ENCODE measurements around the gene CYP27C1.

CYP27C1 gene, protein sequence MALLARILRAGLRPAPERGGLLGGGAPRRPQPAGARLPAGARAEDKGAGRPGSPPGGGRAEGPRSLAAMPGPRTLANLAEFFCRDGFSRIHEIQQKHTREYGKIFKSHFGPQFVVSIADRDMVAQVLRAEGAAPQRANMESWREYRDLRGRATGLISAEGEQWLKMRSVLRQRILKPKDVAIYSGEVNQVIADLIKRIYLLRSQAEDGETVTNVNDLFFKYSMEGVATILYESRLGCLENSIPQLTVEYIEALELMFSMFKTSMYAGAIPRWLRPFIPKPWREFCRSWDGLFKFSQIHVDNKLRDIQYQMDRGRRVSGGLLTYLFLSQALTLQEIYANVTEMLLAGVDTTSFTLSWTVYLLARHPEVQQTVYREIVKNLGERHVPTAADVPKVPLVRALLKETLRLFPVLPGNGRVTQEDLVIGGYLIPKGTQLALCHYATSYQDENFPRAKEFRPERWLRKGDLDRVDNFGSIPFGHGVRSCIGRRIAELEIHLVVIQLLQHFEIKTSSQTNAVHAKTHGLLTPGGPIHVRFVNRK

DNA sequence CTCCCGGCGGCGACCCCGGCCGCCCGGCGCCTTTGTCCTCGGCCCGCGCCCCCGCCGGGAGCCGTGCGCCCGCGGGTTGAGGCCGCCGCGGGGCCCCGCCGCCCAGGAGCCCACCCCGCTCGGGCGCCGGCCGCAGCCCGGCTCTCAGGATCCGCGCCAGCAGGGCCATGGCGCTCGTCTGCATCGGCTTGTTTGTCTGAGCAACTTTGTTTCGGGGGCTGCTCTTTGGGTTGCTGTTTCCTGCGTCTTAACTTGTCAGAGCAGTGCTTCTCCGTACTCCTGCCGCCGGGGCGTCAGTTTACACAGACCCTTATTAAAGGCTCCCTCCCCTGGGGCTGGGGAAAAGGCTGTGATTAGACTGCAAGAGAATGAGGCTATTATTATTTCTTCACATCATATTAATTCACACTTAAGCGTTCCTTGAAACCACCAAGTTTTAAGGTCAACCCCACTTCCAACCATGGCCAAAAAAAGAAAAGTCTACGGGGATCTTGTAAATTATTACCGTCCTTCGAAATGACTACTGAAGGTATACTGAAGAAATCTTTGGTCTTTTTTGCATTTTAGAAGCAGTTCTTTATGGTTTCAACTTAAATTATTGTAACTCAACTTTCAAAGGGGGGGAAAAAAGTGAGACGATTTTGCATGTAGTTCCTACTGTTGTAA is at the start of gene CYP27C1:
Gene CYP27C1 (minus strand): TSS at position 198 of the 666 bp plus-strand sequence. CDS start 29 bp downstream, at position 169.
- H3K9ac ChIP-seq (ENCODE audit: low read length) = no peak within 1 kb of the TSS
- no peak within 1 kb of the TSS for H3K4me2 ChIP-seq (ENCODE audit: low read length)
- no peaks in the 10 kb centered on the region for H4K20me1 ChIP-seq (ENCODE audit: insufficient read depth, low read length)
- no peaks in the 10 kb centered on the region; the same call in 1 of the 2 replicates for H3K36me3 ChIP-seq (ENCODE audit: insufficient read depth, low read length)
- H3K27me3 ChIP-seq (ENCODE audit: insufficient read depth, low read length) = no peaks in the 10 kb centered on the region; the same call in 1 of the 2 replicates
- H3K9me3 ChIP-seq (ENCODE audit: low read length) = no peaks in the 10 kb centered on the region
- TF ChIP-seq, protein P1, sequence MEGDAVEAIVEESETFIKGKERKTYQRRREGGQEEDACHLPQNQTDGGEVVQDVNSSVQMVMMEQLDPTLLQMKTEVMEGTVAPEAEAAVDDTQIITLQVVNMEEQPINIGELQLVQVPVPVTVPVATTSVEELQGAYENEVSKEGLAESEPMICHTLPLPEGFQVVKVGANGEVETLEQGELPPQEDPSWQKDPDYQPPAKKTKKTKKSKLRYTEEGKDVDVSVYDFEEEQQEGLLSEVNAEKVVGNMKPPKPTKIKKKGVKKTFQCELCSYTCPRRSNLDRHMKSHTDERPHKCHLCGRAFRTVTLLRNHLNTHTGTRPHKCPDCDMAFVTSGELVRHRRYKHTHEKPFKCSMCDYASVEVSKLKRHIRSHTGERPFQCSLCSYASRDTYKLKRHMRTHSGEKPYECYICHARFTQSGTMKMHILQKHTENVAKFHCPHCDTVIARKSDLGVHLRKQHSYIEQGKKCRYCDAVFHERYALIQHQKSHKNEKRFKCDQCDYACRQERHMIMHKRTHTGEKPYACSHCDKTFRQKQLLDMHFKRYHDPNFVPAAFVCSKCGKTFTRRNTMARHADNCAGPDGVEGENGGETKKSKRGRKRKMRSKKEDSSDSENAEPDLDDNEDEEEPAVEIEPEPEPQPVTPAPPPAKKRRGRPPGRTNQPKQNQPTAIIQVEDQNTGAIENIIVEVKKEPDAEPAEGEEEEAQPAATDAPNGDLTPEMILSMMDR (IDR thresholded peaks at IDR 0.05; ENCODE audit: low read length) = no peak
- no peak for TF ChIP-seq EZH2 (IDR thresholded peaks at IDR 0.05; ENCODE audit: borderline replicate concordance, low read length)
- no peak within 1 kb of the TSS for H3K4me3 ChIP-seq (ENCODE audit: low read depth, low read length, poor library complexity, severe bottlenecking)
- H3K27ac ChIP-seq (ENCODE audit: low read depth, low read length, poor library complexity, severe bottlenecking) = no peak within 1 kb of the TSS
- H3K9me2 ChIP-seq (ENCODE audit: low read depth, low read length) = no peaks in the 10 kb centered on the region
- H3K79me2 ChIP-seq (ENCODE audit: insufficient read depth, low read length) = no peaks in the 10 kb centered on the region
- H2AFZ ChIP-seq (ENCODE audit: low read length) = no peak within 1 kb of the TSS
- H3F3A ChIP-seq (ENCODE audit: insufficient read depth, low read length) = no peaks in the 10 kb centered on the region
- no peaks in the 10 kb centered on the region for H3K4me1 ChIP-seq (ENCODE audit: insufficient read depth, low read length, severe bottlenecking)

DNA sequence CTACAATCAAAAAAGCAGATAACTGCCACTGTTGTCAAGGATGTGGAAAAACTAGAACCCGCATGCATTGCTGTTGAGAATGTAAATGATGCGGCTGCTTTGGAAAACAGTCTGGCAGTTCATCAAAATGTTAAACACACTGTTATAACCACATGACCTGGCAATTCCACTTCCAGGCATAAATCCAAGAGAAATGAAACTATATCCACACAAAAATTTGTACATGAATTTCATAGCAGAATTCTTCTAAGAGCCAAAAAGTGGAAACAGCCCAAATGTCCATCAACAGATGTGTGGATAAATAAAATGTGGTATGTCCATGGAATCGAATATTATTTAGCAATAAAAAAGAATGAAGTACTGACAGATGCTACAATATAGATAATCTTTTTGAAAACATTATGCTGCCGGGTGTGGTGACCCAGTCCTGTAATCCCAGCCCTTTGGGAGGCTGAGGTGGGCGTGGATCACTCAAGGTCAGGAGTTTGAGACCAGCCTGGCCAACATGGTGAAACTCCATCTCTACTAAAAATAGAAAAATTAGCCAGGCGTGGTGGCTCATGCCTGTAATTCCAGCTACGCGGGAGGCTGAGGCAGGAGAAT is 41.8 kb upstream of the CYP27C1 start:
- TF ChIP-seq, protein P1 (IDR thresholded peaks at IDR 0.05; ENCODE audit: low read length) = no peak
- TF ChIP-seq EZH2 (IDR thresholded peaks at IDR 0.05; ENCODE audit: borderline replicate concordance, low read length) = no peak
- Histone ChIP-seq H2AFZ (ENCODE audit: low read length) (no peak overlapping the region), H3K27ac (ENCODE audit: low read depth, low read length, poor library complexity, severe bottlenecking) (no peak overlapping the region), H3F3A (ENCODE audit: insufficient read depth, low read length) (no peaks in the 10 kb centered on the region), H3K36me3 (ENCODE audit: insufficient read depth, low read length) (peaks cover 47% of the 10 kb centered on the region), H3K9me3 (ENCODE audit: low read length) (no peaks in the 10 kb centered on the region), H3K9ac (ENCODE audit: low read length) (no peak overlapping the region), H3K4me2 (ENCODE audit: low read length) (no peak overlapping the region), H3K9me2 (ENCODE audit: low read depth, low read length) (no peaks in the 10 kb centered on the region), H3K79me2 (ENCODE audit: insufficient read depth, low read length) (no peaks in the 10 kb centered on the region), H3K4me1 (ENCODE audit: insufficient read depth, low read length, severe bottlenecking) (no peaks in the 10 kb centered on the region), H3K4me3 (ENCODE audit: low read depth, low read length, poor library complexity, severe bottlenecking) (no peak overlapping the region), H3K27me3 (ENCODE audit: insufficient read depth, low read length) (no peaks in the 10 kb centered on the region), H4K20me1 (ENCODE audit: insufficient read depth, low read length) (no peaks in the 10 kb centered on the region)

DNA sequence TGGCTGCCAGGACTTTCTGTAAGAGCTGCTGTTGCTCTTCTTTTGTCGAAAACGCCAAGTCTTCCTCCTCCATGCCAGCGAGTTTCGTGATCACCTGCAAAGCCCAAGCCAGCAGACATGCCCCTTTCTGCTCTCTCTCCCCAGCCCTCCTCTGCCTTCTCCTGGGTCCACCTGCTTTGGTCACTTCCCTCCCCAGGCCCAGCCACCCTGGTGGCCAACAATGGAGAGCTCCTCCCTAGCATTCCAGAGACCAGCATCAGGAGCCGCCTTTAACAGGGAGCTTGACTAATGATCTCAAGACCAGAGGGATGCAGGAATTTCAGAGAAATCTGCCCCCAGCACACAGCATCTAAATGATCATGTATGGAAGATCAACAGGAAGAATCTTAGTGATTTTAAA is 39.3 kb upstream of the CYP27C1 start:
- Histone ChIP-seq H3F3A (ENCODE audit: insufficient read depth, low read length) (no peaks in the 10 kb centered on the region), H3K27ac (ENCODE audit: low read depth, low read length, poor library complexity, severe bottlenecking) (no peak overlapping the region), H3K9ac (ENCODE audit: low read length) (no peak overlapping the region), H3K4me3 (ENCODE audit: low read depth, low read length, poor library complexity, severe bottlenecking) (no peak overlapping the region), H3K4me1 (ENCODE audit: insufficient read depth, low read length, severe bottlenecking) (no peaks in the 10 kb centered on the region), H3K27me3 (ENCODE audit: insufficient read depth, low read length) (no peaks in the 10 kb centered on the region), H3K79me2 (ENCODE audit: insufficient read depth, low read length) (no peaks in the 10 kb centered on the region), H4K20me1 (ENCODE audit: insufficient read depth, low read length) (no peaks in the 10 kb centered on the region), H3K9me2 (ENCODE audit: low read depth, low read length) (no peaks in the 10 kb centered on the region), H3K9me3 (ENCODE audit: low read length) (no peaks in the 10 kb centered on the region), H3K4me2 (ENCODE audit: low read length) (no peak overlapping the region), H2AFZ (ENCODE audit: low read length) (no peak overlapping the region), H3K36me3 (ENCODE audit: insufficient read depth, low read length) (peaks cover 54% of the 10 kb centered on the region)
- TF ChIP-seq EZH2 (IDR thresholded peaks at IDR 0.05; ENCODE audit: borderline replicate concordance, low read length) = no peak
- TF ChIP-seq, protein P1 (IDR thresholded peaks at IDR 0.05; ENCODE audit: low read length) = no peak

Data from OCI-LY1 (cell line).